Mesodermal cell (in vitro differentiated cells): ENCODE measurements around the gene COG6.

Experiments used
- H3K27ac ChIP-seq: 2 replicates; pipeline ENCODE4 v1.7.0; 2013; ENCODE audit warnings: mild to moderate bottlenecking, low read depth, low read length, moderate library complexity; ENCODE audit not compliant: severe bottlenecking
- H3K36me3 ChIP-seq: 2 replicates; pipeline ENCODE4 v1.7.1; 2013; ENCODE audit warnings: mild to moderate bottlenecking, low read length, moderate library complexity; ENCODE audit not compliant: control insufficient read depth, insufficient read depth
- H3K4me1 ChIP-seq: one replicate; pipeline ENCODE4 v1.7.1; 2013; ENCODE audit warnings: mild to moderate bottlenecking, low read length; ENCODE audit not compliant: insufficient read depth, control insufficient read depth, poor library complexity, severe bottlenecking
- H3K4me3 ChIP-seq: 2 replicates; pipeline ENCODE4 v1.7.0; 2013; ENCODE audit warnings: low read length, control low read depth, mild to moderate bottlenecking; ENCODE audit not compliant: insufficient read depth, poor library complexity, severe bottlenecking; ENCODE audit errors: extremely low read depth
- H3K9me3 ChIP-seq: 2 replicates; pipeline ENCODE4 v1.7.1; 2013; ENCODE audit warnings: mild to moderate bottlenecking, low read length, moderate library complexity; ENCODE audit not compliant: control insufficient read depth
- WGBS, 2 experiments: methylation state at CpG; one replicate each; pipeline ENCODE4 v1.1.5; 2013; ENCODE audit warnings: missing lambda C conversion rate in 2 of 2; ENCODE audit not compliant: insufficient coverage in 2 of 2; 5-methylcytosine and 5-hydroxymethylcytosine counted together

Gene COG6

GRCh38 chr13:39676315-39676876 lies 20.9 kb downstream of the COG6 start:
- Histone ChIP-seq H3K4me1 (no peaks in the 10 kb centered on the region), H3K36me3 (peaks cover 28% of the 10 kb centered on the region), H3K9me3 (no peaks in the 10 kb centered on the region), H3K27ac (no peak overlapping the region), H3K4me3 (no peak overlapping the region)
- WGBS, 2 experiments = no CpG with 5 or more reads among the region's 1 CpG

DNA sequence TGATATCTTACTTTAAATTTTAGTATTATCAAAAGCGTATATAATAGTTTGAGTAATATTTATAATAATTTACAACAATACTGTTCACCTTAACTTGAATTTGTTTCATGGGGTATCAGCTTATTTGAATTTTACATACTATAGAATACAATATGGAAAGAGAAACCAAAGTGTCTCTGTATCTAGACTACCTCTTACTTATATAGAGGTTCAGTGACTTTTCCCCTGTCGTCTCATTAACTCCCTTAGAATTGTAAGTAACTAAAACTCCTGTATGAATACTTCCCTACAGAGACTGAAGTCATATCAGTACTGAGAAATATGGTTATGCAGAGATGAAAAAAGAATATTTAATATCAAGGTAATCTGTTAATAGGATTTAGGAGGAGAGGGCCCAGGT lies 26.8 kb downstream of the COG6 start:
- no CpG with 5 or more reads among the region's 2 CpGs for whole genome bisulfite sequencing, 2 experiments
- Histone ChIP-seq H3K9me3 (no peaks in the 10 kb centered on the region), H3K27ac (no peak overlapping the region), H3K4me1 (no peaks in the 10 kb centered on the region), H3K4me3 (no peak overlapping the region), H3K36me3 (peaks cover 26% of the 10 kb centered on the region)

- H3K36me3 ChIP-seq = peaks cover 30% of the 10 kb centered on the region
- H3K4me1 ChIP-seq = no peaks in the 10 kb centered on the region
- no CpG with 5 or more reads among the region's 2 CpGs for WGBS, 2 experiments
- H3K4me3 ChIP-seq = no peak overlapping the region
- H3K9me3 ChIP-seq = no peaks in the 10 kb centered on the region
- no peak overlapping the region for H3K27ac ChIP-seq
Observed at GRCh38 chr13:39682788-39683187, 27.3 kb downstream of the COG6 start.

DNA sequence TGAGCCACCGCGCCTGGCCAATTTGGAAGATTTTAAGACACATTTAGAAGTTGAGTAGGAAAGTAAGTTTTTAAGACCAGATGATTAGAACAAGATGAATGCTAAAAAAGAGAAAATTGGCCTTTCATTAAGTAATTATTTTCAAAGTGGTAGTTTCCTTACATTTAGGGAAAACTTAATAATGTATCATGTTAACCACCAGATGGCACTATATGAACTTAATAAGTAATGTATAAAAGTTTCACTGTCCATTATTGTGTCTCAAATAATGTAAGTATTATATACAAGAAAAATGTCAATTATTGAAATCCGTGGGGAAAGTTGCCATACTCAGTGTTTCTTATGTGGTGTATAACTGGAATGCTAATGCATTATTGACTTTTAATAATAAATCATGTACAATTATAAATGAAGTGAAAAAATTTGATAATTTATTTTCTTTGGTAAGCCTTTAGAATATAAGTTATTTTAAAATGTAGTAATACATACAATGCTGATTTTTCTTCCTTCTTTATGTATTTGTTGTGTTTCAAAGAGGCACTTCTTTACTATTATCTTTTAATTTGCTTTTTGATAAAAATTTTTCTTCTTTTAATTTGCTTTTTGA lies 29.2 kb downstream of the COG6 start:
- no peak overlapping the region for H3K27ac ChIP-seq
- no peak overlapping the region for H3K4me3 ChIP-seq
- H3K4me1 ChIP-seq = no peaks in the 10 kb centered on the region
- no peaks in the 10 kb centered on the region for H3K9me3 ChIP-seq
- peaks cover 28% of the 10 kb centered on the region for H3K36me3 ChIP-seq
- 100% methylated on average over 2 of the region's 3 CpGs; no CpG with 5 or more reads in 1 of the 2 experiments for WGBS, 2 experiments

DNA sequence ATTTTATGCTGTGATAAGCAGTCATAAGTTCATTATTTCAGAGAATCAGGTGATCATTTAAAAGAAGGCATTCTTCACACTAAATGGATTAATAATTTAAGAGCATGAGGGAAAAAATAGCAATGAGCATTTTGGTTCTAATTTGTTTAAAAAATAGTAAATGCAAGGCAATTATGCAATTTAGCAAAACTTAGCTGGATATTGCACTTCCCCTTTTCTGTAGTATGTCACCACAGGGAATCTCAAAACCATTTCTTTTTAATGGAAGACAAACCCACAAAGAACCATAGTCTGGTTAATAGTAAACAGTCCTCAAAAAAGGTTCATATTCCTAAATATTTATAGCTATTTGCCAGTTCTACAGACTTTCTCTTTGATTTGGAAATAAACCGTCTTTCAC lies 30.2 kb downstream of the COG6 start:
- WGBS, 2 experiments = no CpG with 5 or more reads among the region's 1 CpG
- Histone ChIP-seq H3K27ac (no peak overlapping the region), H3K36me3 (peaks cover 22% of the 10 kb centered on the region), H3K4me3 (no peak overlapping the region), H3K4me1 (no peaks in the 10 kb centered on the region), H3K9me3 (no peaks in the 10 kb centered on the region)

GRCh38 chr13:39688278-39688677 lies 32.8 kb downstream of the COG6 start:
- Histone ChIP-seq H3K4me1 (no peaks in the 10 kb centered on the region), H3K9me3 (no peaks in the 10 kb centered on the region), H3K27ac (no peak overlapping the region), H3K36me3 (peaks cover 11% of the 10 kb centered on the region), H3K4me3 (no peak overlapping the region)
- 85 to 89% methylated on average over 1 to 2 of the region's 3 CpGs for WGBS, 2 experiments

- Histone ChIP-seq H3K4me3 (no peak overlapping the region), H3K36me3 (peaks cover 11% of the 10 kb centered on the region), H3K9me3 (no peaks in the 10 kb centered on the region), H3K27ac (no peak overlapping the region), H3K4me1 (no peaks in the 10 kb centered on the region)
- WGBS, 2 experiments = no CpG with 5 or more reads among the region's 1 CpG
Observed at GRCh38 chr13:39688699-39689405, 33.4 kb downstream of the COG6 start.

GRCh38 chr13:39692660-39693438 lies 37.4 kb downstream of the COG6 start:
- no peaks in the 10 kb centered on the region for H3K4me1 ChIP-seq
- no peaks in the 10 kb centered on the region for H3K9me3 ChIP-seq
- 80 to 100% methylated on average over 1 of the region's 4 CpGs for WGBS, 2 experiments
- H3K36me3 ChIP-seq = peaks cover 7% of the 10 kb centered on the region
- no peak overlapping the region for H3K4me3 ChIP-seq
- H3K27ac ChIP-seq = no peak overlapping the region

DNA sequence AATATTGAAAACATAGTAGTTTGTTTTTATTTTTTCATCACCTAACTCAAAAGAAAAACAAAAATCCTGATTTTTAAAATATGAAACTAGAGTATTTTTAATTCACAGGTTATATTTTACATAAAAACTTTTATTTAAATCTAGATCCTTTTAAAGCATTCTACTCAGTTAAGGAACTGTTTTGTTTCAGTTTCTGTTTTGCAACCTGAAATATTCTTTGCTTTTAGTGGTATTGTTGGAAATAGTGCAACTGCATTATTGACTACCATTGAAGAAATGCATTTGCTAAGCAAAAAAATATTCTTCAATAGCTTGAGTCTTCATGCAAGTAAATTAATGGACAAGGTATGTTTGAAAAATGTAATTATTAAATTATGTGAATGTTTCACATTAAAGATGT lies 43.8 kb downstream of the COG6 start:
- Histone ChIP-seq H3K4me3 (no peak overlapping the region), H3K27ac (no peak overlapping the region)

DNA sequence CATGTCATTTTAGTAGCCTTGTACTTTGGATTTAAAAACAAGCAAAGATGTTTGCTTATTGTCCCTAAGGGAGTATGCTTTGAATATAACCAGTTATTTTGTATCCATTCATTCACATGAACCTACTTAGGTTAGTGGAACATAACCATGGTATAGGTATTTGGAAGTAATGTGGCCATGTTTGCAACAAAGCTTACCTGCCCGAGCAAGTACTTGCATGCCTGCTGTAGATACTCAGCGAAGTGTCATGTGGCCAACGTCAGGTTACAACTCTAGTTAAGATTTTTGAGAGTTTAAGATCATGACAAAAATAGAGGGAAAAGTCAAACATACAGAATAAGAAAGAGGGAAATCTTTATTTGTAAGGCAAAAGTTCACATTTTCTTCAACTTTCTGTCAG lies 57.2 kb downstream of the COG6 start:
- no peaks in the 10 kb centered on the region for H3K4me1 ChIP-seq
- H3K36me3 ChIP-seq = no peaks in the 10 kb centered on the region
- H3K27ac ChIP-seq = no peak overlapping the region
- H3K9me3 ChIP-seq = no peaks in the 10 kb centered on the region
- 89 to 100% methylated on average over 3 of the region's 3 CpGs for WGBS, 2 experiments
- H3K4me3 ChIP-seq = no peak overlapping the region

More for the DNA sequence above, 43.8 kb downstream of the COG6 start:
- no peaks in the 10 kb centered on the region for H3K36me3 ChIP-seq
- H3K9me3 ChIP-seq = no peaks in the 10 kb centered on the region
- no peaks in the 10 kb centered on the region for H3K4me1 ChIP-seq
